ENCODE data around the gene CTNNA3.

Gene CTNNA3

GRCh38 chr10:66925373-66925772, 770.6 kb downstream of the CTNNA3 start:
- Histone ChIP-seq H3K4me3 (ENCODE audit: low read length, poor library complexity, severe bottlenecking) (no peak overlapping the region), H3K4me1 (ENCODE audit: insufficient read depth, low read length, poor library complexity, severe bottlenecking) (no peaks in the 10 kb centered on the region), H3K9ac (ENCODE audit: low read depth, low read length, poor library complexity, severe bottlenecking) (no peak overlapping the region), H3F3A (ENCODE audit: low read depth) (no peaks in the 10 kb centered on the region), H3K9me3 (ENCODE audit: insufficient read depth, low read depth, low read length) (no peaks in the 10 kb centered on the region), H3K4me2 (ENCODE audit: low read depth, low read length, poor library complexity, severe bottlenecking) (no peak overlapping the region), H3K79me2 (ENCODE audit: insufficient read depth, low read length) (no peaks in the 10 kb centered on the region), H3K9me2 (replicated peaks; ENCODE audit: low read depth, low read length) (no peaks in the 10 kb centered on the region), H3K27me3 (ENCODE audit: insufficient read depth, low read length, poor library complexity, severe bottlenecking) (no peaks in the 10 kb centered on the region), H3K36me3 (ENCODE audit: insufficient read depth, low read length) (no peaks in the 10 kb centered on the region), H4K20me1 (ENCODE audit: insufficient read depth, low read length, poor library complexity, severe bottlenecking) (no peaks in the 10 kb centered on the region), H2AFZ (ENCODE audit: low read length) (no peak overlapping the region)
- no peak for TF ChIP-seq CTCF (conservative IDR thresholded peaks at IDR 0.05; ENCODE audit: low read length)
- no peak for TF ChIP-seq EZH2phosphoT487 (IDR thresholded peaks at IDR 0.05; ENCODE audit: borderline replicate concordance)

DNA sequence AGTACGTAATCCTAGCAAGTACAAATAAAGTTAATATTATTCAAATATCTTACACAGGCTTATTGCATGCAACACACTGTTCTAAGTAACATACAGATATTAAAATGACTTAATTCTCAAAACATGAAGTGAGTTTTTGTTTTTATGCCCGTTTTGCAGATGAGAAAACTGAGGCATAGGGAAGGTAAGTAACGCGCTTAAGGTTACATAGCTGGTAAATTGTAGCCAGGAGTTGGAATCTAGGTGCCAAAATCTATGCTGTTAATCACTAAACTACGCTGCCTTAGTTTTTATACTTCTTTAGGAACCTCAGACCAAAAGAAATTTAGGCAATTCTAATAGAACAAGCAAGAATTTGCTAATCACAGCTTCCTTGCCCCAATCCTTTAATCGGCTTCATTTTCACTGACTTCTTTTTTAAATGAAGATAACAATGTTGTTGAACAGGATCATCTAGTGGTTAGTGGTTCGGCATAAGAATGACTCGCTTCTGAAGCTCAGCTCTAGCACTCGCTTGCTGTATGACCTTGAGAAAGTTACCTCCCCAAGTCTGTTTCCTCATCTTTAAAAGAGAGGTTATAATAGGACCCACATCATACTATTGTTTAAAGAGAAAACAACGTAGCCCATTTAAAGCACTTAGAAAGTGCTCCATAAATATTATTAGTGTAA, 771.2 kb downstream of the CTNNA3 start:
- H3F3A ChIP-seq (ENCODE audit: low read depth), result no peaks in the 10 kb centered on the region
- no peaks in the 10 kb centered on the region for H3K9me2 ChIP-seq (replicated peaks; ENCODE audit: low read depth, low read length)
- no peaks in the 10 kb centered on the region for H3K4me1 ChIP-seq (ENCODE audit: insufficient read depth, low read length, poor library complexity, severe bottlenecking)
- H3K4me3 ChIP-seq (ENCODE audit: low read length, poor library complexity, severe bottlenecking), result no peak overlapping the region
- no peak overlapping the region for H2AFZ ChIP-seq (ENCODE audit: low read length)
- H3K36me3 ChIP-seq (ENCODE audit: insufficient read depth, low read length), result no peaks in the 10 kb centered on the region
- H3K27me3 ChIP-seq (ENCODE audit: insufficient read depth, low read length, poor library complexity, severe bottlenecking), result no peaks in the 10 kb centered on the region
- no peaks in the 10 kb centered on the region for H4K20me1 ChIP-seq (ENCODE audit: insufficient read depth, low read length, poor library complexity, severe bottlenecking)
- H3K79me2 ChIP-seq (ENCODE audit: insufficient read depth, low read length), result no peaks in the 10 kb centered on the region
- H3K4me2 ChIP-seq (ENCODE audit: low read depth, low read length, poor library complexity, severe bottlenecking), result no peak overlapping the region
- no peak overlapping the region for H3K9ac ChIP-seq (ENCODE audit: low read depth, low read length, poor library complexity, severe bottlenecking)
- TF ChIP-seq EZH2phosphoT487 (IDR thresholded peaks at IDR 0.05; ENCODE audit: borderline replicate concordance), result no peak
- TF ChIP-seq CTCF (conservative IDR thresholded peaks at IDR 0.05; ENCODE audit: low read length), result no peak
- H3K9me3 ChIP-seq (ENCODE audit: insufficient read depth, low read depth, low read length), result no peaks in the 10 kb centered on the region

DNA sequence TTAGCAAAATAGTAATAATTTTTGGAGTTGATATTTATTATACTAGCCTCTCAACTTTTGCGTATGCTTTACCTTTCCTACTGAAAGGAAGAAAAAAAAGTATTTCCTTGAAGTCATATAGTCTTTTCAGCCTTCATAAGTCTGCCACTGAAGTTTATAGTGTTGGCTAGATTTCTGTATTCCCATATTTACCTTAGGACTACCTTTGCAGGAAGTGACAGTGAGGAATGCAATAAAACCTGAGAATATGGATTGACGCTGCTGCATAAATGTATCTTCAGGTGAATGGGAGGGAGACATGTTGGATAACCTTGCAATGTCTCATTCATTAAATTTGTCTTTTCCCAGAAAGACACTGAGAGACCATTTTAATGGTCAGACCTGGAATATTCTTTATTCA, 776.7 kb downstream of the CTNNA3 start:
- Histone ChIP-seq H2AFZ (ENCODE audit: low read length) (no peak overlapping the region), H3K4me1 (ENCODE audit: insufficient read depth, low read length, poor library complexity, severe bottlenecking) (no peaks in the 10 kb centered on the region), H4K20me1 (ENCODE audit: insufficient read depth, low read length, poor library complexity, severe bottlenecking) (no peaks in the 10 kb centered on the region), H3K9me3 (ENCODE audit: insufficient read depth, low read depth, low read length) (no peaks in the 10 kb centered on the region), H3F3A (ENCODE audit: low read depth) (no peaks in the 10 kb centered on the region), H3K9ac (ENCODE audit: low read depth, low read length, poor library complexity, severe bottlenecking) (no peak overlapping the region), H3K36me3 (ENCODE audit: insufficient read depth, low read length) (no peaks in the 10 kb centered on the region), H3K27me3 (ENCODE audit: insufficient read depth, low read length, poor library complexity, severe bottlenecking) (no peaks in the 10 kb centered on the region), H3K4me3 (ENCODE audit: low read length, poor library complexity, severe bottlenecking) (no peak overlapping the region), H3K4me2 (ENCODE audit: low read depth, low read length, poor library complexity, severe bottlenecking) (no peak overlapping the region), H3K79me2 (ENCODE audit: insufficient read depth, low read length) (no peaks in the 10 kb centered on the region), H3K9me2 (replicated peaks; ENCODE audit: low read depth, low read length) (no peaks in the 10 kb centered on the region)
- TF ChIP-seq CTCF (conservative IDR thresholded peaks at IDR 0.05; ENCODE audit: low read length) (no peak), EZH2phosphoT487 (IDR thresholded peaks at IDR 0.05; ENCODE audit: borderline replicate concordance) (no peak)
